SK-N-MC (cell line): ENCODE results near the gene AATK.

Experiments
- DNase-seq: peaks from one replicate; pipeline ENCODE4 v3.0.0-alpha.2; 2011; ENCODE audit warnings: low read depth, low spot score
- H3K27ac ChIP-seq: fragments of 200-600 bp; sonication (generic); 2 replicates; pipeline ENCODE4 v1.5.1; 2016; ENCODE audit warnings: mixed run types
- H3K36me3 ChIP-seq: fragments of 200-600 bp; sonication (generic); 2 replicates; pipeline ENCODE4 v1.6.1; 2017; ENCODE audit warnings: antibody characterized with exemption, low read length, mixed read lengths; ENCODE audit not compliant: insufficient read depth
- H3K4me3 ChIP-seq: fragments of 200-600 bp; sonication (generic); 2 replicates; pipeline ENCODE4 v1.5.1; 2016
- H3K9ac ChIP-seq: fragments of 200-600 bp; sonication (generic); 2 replicates; pipeline ENCODE4 v1.8.0; 2017; ENCODE audit warnings: mixed run types, mixed read lengths; ENCODE audit not compliant: insufficient read length
- H3K9me3 ChIP-seq: fragments of 200-600 bp; sonication (generic); 2 replicates; pipeline ENCODE4 v1.6.1; 2017; ENCODE audit warnings: low read depth, mild to moderate bottlenecking, antibody characterized with exemption, low read length, moderate library complexity, mixed read lengths
- EZH2 ChIP-seq: fragments of 200-600 bp; sonication (generic); IDR thresholded peaks from one replicate; pipeline ENCODE4 v1.6.1; 2017; ENCODE audit warnings: antibody characterized with exemption
- FOXP2 ChIP-seq: optimal IDR thresholded peaks from 2 replicates; pipeline ENCODE3; 2011; ENCODE audit warnings: mild to moderate bottlenecking, moderate library complexity; ENCODE audit not compliant: insufficient read depth; ENCODE audit errors: extremely low read length, control extremely low read depth
- POLR2AphosphoS5 ChIP-seq: IDR thresholded peaks from 2 replicates; pipeline ENCODE4 v1.6.1; 2012; ENCODE audit warnings: mild to moderate bottlenecking, low read depth, low read length, borderline replicate concordance

AATK gene

GRCh38 chr17:81163051-81163695 is 2.8 kb downstream of the AATK start:
- no peak for DNase-seq
- Histone ChIP-seq H3K27ac (no peak overlapping the region), H3K9me3 (no peaks in the 10 kb centered on the region), H3K4me3 (no peak overlapping the region), H3K9ac (no peak overlapping the region), H3K36me3 (no peaks in the 10 kb centered on the region)
- TF ChIP-seq EZH2 (no peak), FOXP2 (no peak), POLR2AphosphoS5 (no peak)

- Histone ChIP-seq H3K27ac (no peak overlapping the region), H3K9ac (no peak overlapping the region), H3K9me3 (no peaks in the 10 kb centered on the region), H3K36me3 (no peaks in the 10 kb centered on the region), H3K4me3 (no peak overlapping the region)
- DNase-seq: no peak
- no peak for TF ChIP-seq EZH2
- no peak for TF ChIP-seq POLR2AphosphoS5
- no peak for TF ChIP-seq FOXP2
These were observed 3.5 kb downstream of the AATK start for GRCh38 chr17:81162491-81162890.

- Histone ChIP-seq H3K4me3 (no peak overlapping the region), H3K9me3 (no peaks in the 10 kb centered on the region), H3K36me3 (no peaks in the 10 kb centered on the region), H3K27ac (no peak overlapping the region), H3K9ac (no peak overlapping the region)
- no peak for DNase-seq
- TF ChIP-seq EZH2 (no peak), FOXP2 (no peak), POLR2AphosphoS5 (no peak)
These were observed 4.0 kb downstream of the AATK start for GRCh38 chr17:81161972-81162371.

DNA sequence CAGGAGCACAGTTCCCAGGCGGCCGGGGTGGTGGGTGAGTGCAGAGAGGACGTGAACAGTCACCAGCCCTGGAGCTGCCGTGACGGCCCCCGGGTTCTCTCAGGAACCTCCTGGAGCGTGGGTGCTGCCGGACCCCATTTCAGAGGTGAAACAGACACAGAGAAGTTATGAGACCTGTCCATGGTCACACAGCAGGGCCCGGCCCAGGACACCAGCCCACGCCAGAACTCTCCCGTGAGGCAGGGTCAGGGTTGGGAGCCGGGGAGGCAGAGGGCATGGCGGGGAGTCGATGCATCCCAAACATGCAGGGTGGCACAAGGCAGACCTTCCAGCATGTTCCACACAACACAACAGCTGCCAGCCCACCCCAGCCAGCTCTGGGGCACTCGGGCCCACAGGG is 4.5 kb downstream of the AATK start:
- H3K36me3 ChIP-seq: no peaks in the 10 kb centered on the region
- no peak for TF ChIP-seq EZH2
- DNase-seq: no peak
- H3K9ac ChIP-seq: no peak overlapping the region
- no peak overlapping the region for H3K27ac ChIP-seq
- no peak overlapping the region for H3K4me3 ChIP-seq
- no peaks in the 10 kb centered on the region for H3K9me3 ChIP-seq

DNA sequence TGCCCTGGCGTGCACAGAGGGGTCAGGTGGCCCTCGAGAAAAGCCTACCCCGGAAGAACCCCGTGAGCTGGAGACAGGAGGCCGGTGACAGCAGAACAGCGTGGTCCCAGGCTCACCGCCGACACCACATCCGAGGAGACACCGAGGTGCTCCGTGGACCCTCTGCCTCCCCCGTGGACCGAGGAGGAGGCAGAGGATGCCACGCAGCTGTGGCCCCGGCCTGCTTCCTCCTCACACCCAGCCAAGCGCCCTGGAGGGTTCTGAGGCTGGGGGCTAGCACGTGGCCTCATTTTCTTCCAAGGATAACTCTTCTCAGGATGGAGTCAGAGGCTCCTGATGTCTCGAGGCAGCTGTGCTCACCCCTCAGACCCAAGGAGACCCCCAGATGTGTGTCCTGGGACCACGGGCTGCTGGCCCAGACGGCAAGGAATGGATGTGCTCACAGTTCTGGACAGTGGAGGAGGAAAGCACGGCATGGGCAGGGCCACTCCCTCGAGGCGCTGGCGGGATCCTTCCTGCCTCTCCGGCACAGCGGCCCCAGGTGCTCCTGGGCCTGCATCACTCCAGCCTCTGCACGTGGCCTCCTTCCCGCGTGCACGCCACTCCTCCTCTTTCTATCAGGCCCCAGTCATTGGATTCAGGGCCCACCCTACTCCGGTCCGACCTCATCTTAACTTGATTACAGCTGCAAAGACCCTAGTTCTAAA is 5.1 kb downstream of the AATK start:
- no peak overlapping the region for H3K9ac ChIP-seq
- no peak overlapping the region for H3K27ac ChIP-seq
- TF ChIP-seq POLR2AphosphoS5: no peak
- no peaks in the 10 kb centered on the region for H3K36me3 ChIP-seq
- H3K9me3 ChIP-seq: no peaks in the 10 kb centered on the region
- H3K4me3 ChIP-seq: no peak overlapping the region
- no peak for DNase-seq

DNA sequence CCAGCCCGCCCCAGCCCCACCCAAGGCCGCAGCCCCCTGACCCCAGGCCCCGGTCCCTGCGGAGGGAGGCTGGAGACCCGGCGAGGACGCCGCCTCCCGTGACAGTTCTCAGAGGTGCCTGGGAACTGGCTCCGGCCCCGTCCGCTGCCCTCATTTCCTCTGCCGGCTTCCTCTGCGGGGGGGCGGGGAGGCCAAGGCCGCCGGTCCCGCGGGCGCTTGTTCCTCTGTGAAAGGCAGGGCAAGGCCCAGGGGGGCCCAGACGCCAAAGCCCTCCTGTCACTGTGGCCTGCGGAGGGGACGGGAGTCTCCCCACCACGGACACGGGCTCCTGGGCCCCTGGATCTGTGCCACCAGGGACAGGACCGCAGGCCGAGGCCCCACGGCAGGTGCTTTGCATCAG is 5.7 kb downstream of the AATK start:
- H3K9ac ChIP-seq: no peak overlapping the region
- DNase-seq: no peak
- no peaks in the 10 kb centered on the region for H3K9me3 ChIP-seq
- TF ChIP-seq EZH2 (no peak), FOXP2 (no peak), POLR2AphosphoS5 (no peak)
- H3K4me3 ChIP-seq: no peak overlapping the region
- H3K36me3 ChIP-seq: no peaks in the 10 kb centered on the region
- H3K27ac ChIP-seq: no peak overlapping the region

- no peak for DNase-seq
- TF ChIP-seq POLR2AphosphoS5 (no peak), EZH2 (no peak), FOXP2 (no peak)
- Histone ChIP-seq H3K9me3 (no peaks in the 10 kb centered on the region), H3K4me3 (no peak overlapping the region), H3K36me3 (no peaks in the 10 kb centered on the region), H3K9ac (no peak overlapping the region), H3K27ac (no peak overlapping the region)
These were observed 6.3 kb downstream of the AATK start for GRCh38 chr17:81159611-81160265.

DNA sequence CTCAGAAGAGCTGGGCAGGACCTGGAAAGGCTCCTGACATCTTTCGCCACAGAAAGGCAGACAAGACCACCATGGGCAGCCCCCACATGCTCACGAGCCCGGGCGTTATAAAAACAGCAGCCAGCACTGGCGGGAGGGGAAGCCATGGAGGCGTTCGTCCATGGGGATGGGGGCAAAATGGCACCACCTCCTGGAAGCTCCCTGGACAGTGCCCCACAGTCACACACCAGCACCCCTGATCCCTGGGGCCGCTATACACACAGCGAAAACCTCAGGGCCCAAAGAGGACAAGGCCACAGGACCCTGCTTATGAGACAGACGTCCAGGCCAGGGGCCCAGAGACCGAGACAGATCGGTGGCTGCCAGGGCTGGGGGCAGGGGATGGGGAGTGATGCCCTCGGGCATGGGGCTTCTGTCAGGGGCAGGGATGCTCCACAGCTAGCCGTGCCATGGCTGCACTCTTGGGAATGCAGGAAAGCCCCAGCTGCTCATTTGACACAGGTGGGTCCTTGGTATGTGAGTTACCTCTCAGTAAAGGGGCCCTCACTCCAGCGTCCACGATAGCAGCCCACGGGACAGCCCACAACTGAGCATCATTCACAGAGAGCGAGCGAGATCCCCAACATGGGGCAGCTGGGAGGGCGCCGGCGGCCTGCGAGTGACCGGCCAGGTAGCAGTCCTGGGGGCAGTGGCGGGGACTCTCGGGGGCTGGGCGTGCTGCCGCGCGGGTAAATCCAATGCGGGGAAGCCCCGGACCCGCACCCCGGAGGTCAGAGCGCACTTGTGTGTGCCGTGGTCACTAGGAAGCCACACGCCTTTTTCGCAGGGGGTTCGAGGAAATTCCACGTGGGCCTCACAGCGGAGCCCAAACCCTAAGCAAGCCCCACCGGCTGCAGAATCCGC is 7.1 kb downstream of the AATK start:
- Histone ChIP-seq H3K9ac (no peak overlapping the region), H3K4me3 (no peak overlapping the region), H3K9me3 (no peaks in the 10 kb centered on the region), H3K36me3 (no peaks in the 10 kb centered on the region), H3K27ac (no peak overlapping the region)
- TF ChIP-seq EZH2 (no peak), FOXP2 (no peak), POLR2AphosphoS5 (no peak)
- no peak for DNase-seq
